Stimulated activated CD4-positive, alpha-beta T cell treated with anti-CD3 and anti-CD28 coated beads, Interleukin-15, amount 100 ng/mL, for 24 hours (primary cell): ENCODE results near the gene STEAP1B.
"Not testable (repeated sequence)": the region's sequence is repeated elsewhere in the genome, so short reads cannot be mapped to it uniquely, and the experiment has no call there.

Source experiments
- DNase-seq: peaks from one replicate; pipeline ENCODE4 v3.0.0-alpha.2; 2020

Gene STEAP1B

DNA sequence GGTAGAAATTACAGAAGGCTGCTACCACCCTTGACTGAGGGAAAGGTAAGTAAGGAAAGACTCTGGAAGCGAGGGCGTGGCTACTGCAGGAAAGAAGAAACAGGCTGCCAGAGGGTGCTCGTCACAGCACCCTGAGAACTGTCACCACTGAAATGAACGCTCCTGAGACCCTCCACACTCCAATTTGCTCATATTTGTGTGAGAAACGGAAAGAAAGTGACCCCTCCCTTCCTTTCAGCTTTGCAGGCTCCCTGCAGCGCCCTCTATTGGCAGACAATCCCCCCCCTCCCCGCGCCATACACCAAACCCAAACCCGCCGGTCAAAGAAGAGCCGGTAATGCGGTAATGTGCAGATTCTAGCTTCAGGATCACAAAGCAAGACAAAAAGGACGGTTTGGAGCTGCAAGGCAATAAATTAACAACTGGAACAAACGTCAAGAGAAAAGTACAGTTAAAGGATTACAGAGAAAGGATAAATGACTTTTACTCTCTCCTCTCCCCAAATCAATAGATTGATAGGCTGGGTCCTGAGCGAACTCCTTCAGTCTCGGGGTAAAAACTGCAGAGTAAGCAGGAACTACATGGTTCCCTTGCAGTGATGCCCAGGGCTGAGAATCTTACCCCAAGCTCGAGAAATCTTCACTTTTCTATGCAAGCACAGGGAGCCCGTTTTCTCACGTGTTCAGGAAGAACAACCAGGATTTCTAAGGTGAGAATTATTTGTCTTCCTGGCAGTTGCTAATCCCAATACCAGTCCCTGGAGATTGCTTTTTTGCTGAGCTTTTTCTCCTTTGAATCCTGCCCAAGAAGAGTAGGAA is 47.6 kb downstream of the STEAP1B start:
- DNase-seq = peak; percentile 65

- DNase-seq = not testable (repeated sequence)
Observed at GRCh38 chr7:22450013-22450412, 50.0 kb downstream of the STEAP1B start.

GRCh38 chr7:22447762-22448161 is 52.2 kb downstream of the STEAP1B start:
- no peak for DNase-seq

GRCh38 chr7:22447008-22447407 is 53.0 kb downstream of the STEAP1B start:
- no peak for DNase-seq

- no peak for DNase-seq
Observed at GRCh38 chr7:22445853-22446252, 54.1 kb downstream of the STEAP1B start.

DNA sequence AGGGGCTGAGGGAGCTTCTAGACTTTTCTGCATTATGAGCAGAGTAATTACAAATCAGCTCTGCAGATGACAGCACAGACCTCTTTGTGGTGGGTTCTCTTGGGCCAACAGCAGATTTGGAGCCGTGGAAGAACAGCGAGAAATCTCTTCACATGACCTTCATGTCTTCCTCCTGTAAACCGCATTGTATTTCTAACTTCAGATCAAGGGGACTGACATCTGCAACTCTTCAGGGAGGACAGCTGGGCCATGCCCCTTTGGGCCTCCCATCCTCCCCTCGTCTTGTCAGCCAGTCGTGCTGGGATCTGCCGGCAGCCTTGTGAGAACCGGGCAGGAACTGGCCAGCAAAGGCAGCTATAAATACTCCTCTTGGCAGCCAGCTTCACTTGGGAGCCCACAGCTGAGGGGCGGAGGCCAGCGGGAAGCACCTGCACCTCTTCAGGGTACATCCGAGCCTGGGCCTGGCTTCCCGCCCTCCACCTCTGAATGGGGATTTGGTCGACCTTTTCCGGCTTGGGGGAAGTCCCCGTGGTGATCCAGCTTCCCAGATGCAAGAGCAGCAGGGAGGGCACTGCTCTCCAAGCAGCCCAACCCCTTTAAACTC is 54.7 kb downstream of the STEAP1B start:
- DNase-seq = peak; percentile 9

- no peak for DNase-seq
Observed at GRCh38 chr7:22444181-22444971, 55.6 kb downstream of the STEAP1B start.

DNA sequence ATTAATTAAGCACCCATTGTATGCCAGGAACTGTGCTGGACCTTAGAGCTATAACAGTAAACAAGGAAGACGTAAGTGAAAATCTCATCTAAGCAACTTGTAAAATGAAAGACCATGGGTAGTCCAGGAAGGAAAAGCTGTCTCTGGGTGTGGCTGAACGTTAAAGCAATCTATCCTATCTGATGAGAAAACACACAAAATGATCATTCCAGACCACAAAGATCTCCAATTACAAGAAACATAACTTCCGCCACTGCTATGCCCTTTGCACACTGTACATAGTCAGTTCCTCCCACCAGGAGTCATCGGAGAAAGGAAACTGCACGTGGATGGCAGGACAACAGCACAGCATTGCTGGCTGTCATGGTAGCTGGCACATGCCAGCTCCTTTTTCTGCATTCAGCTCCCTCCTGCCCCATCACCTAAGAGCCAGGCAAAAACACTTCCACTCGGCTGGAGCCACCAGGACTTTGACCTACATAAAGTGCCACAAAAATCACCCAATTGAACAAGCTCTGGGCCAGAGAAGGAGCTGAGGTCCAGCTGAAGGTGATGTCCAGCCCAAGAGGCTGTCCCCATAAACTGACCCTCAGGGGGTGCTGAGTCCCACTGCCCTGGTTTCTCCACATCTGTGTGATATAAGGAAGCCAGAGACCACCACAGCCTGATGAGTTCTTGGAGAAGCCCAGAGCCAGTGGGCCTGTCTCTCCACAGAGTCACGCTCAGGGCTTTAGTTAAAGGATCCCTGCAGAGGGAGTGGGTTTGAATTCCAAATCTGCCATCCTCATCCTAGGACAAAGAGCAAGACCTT is 56.4 kb downstream of the STEAP1B start:
- DNase-seq = no peak

DNA sequence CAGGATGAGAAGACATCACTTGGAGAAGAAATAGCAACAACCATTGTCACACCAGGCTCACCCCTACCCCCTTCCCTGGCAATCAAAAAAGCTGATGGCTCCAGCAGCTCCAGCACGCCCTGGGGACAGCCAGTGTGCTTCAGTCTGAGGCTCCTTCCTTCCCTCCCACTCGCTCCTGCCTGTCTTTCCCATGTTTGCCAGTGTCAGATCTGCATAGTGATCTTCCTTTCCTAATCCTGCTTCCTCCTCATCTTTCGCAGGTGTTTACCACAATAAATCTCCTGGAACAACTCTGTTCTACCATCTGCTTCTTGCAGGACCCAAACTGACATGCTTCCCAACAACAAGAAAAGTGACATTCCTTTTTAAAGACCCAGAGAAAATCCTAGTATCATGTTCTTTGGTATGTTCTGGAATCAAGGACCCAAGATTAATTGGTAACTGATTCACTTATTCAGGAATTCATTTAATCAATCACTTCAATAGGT is 57.1 kb downstream of the STEAP1B start:
- DNase-seq = no peak

DNA sequence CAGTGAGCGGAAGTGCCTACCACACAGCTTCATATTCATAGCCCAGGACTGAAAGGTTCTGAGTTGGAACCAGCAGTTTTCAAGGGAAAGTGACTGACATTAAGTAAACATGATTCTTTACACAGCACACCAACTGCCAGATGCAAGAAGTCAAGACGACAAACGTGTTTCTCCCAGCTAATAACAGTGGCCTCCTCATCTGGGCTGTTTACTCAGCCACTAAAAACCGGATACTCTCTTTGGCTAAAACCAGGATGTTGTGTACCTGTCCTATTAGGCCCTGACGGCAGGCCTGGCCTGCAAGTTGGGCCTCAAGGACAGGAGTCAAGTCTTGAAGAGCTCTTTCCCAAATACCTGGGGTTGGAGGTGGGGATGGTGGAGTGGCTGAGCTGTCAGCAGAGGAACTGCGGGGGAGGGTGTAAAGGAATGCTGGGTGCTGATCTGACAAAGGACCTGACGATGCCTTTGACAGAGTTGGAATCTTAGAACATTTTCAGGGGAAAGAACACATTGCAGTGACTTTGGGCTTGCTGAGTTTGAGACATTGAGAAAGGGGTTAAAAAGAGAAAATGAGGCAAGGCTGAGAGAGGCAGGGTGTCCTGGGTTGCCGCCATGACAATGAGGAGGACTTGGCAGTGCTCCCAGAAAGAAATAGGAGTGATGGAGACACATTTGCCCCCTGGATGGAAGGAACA is 57.7 kb downstream of the STEAP1B start:
- DNase-seq = no peak

GRCh38 chr7:22441157-22441556 is 58.8 kb downstream of the STEAP1B start:
- DNase-seq = no peak

DNA sequence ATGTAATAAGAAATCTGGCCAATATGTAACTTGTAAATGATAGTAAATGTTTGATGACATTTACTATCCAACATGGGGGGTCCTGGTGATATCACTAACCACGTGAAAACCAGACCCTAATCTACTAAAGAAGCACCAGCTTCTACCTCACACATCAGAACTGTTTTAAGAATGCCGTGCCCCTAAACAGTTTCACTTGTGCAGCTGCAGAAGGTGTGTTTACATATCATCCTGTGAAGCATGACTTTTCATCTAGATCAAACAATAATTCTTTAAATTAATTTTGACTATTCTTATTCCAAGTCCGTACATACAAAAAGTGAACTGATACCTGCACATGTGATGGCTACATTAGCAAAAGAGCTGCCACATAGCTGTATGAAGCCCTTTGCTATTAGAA is 61.0 kb downstream of the STEAP1B start:
- DNase-seq = no peak

GRCh38 chr7:22436552-22436951 is 63.4 kb downstream of the STEAP1B start:
- not testable (repeated sequence) for DNase-seq

GRCh38 chr7:22435720-22436119 is 64.3 kb downstream of the STEAP1B start:
- no peak for DNase-seq

GRCh38 chr7:22435105-22435504 is 64.9 kb downstream of the STEAP1B start:
- no peak for DNase-seq

DNA sequence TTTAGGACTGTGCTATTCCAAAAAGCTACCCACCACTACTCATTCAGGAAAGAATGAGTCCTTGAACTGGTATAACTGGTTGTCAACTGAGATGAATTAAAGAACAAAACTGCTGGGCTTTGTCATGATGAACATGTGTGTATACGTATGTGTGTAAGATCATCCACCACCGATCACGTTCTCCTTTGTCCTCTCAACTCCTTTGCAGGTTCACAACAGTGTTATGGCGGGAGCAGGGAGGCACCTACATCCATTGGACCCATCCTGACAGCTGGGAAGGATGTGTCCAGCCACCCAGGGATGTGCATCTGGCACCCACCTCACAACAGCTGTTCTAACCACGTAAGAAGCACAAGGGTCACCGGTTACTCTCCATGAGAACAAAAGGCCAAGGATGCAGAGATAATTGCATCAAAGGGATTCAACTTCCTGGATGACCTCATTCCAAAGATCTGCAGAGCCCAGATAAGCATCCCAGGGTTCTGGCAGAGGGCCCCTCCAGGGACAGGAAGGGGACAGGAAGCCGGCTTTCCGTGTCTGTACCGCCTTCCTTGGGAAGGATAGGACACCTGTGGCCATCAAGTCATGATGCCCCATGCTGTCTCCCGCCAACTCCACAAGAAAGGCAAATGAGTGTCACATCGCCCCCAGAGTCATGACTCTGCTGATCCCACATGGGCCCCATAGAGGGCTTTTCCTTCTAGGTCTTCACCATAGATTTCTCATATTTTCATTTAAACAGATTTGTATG is 66.1 kb downstream of the STEAP1B start:
- DNase-seq = no peak

DNA sequence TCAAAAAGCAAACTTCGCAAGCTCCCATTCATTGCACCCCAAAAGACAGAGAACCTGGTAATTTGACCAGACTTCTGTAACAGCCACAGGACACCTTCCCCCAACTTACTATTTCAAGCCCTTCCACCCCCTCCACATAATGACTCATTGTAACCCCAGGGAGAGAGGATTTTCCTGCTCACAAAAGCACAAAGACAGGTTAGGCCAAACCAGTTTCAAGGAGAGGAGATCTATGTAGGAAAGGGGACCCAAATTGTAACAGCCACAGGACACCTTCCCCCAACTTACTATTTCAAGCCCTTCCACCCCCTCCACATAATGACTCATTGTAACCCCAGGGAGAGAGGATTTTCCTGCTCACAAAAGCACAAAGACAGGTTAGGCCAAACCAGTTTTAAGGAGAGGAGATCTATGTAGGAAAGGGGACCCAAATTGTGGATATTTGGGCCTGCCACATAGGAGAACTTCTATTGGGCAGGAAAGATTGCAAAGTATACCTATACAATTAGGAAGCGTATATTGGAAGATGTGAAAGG is 66.8 kb downstream of the STEAP1B start:
- not testable (repeated sequence) for DNase-seq

DNA sequence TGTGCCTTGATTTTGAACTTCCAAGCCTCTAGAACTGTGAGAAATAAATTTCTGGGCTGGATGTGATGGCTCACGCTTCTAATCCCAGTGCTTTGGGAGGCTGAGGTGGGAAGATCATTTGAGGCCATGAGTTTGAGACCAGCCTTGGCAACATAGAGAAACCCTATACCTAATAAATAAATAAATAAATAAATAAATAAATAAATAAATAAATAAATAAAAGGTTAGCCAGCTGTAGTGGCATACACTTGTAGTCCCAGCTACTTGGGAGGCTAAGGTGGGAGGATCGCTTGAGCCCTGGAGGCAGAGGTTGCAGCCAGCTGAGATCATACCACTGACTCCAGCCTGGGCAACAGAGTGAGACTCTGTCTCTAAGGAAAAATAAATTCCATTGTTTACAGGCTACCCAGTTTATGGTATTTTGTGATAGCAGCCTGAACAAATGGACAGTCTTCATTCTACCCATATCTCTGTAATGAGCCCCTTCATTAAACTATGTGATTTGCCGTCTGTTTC is 67.7 kb downstream of the STEAP1B start:
- DNase-seq = no peak

DNA sequence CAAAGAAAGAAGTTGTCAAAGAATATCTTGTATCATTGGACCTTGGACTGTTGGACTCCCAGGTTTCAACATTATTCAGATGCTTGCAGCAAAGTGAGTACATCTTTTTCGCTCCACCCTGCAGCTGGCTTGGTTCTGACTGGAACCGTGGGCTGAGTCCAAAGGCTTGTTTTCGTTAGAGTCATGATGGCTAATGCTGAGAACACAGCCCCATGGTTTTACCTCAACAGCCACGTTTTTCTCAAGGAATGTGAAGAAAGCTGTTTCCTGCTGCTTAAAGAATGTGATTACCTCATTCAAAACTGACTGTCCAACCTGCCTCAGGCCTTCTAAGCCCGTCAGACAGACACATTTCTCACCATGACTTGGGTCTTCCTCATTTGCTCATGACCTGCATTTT is 69.5 kb downstream of the STEAP1B start:
- no peak for DNase-seq

DNA sequence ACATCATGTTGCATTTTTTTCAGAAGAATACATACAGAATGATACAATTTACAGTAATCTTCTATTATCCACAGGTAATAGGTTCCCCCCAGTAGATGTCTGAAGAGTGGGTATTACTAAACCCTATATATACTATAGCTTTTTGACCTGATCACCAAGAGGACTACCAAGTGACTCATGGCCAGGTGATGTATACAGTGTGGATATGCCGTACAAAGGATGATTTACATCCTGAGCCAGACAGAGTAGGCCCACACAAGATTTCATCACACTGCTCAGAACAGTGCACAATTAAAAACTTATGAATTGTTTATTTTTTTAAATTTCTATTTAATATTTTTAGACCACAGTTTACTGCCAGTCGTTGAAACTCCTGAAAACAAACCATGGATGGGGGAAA is 70.6 kb downstream of the STEAP1B start:
- DNase-seq = no peak

DNA sequence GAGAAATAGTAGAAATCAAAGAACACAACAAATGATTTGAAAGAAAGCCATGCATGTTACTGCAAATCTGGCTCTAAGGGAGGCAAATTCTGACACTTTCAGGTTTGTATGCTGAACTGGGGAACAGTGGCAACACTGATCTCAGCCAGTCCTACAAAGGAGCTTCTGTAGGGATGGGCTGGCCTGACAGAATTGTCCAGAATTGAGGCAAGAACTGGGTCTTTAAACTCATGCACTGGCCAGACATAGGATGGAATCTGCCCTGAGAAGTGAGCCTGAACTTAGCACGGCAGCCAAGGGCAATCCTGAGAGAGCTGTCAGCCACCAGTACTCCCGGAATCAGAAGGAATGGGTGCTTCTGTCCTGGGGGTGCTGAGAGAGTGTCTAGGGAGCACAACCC is 72.1 kb downstream of the STEAP1B start:
- no peak for DNase-seq
